ENCODE results near the gene COL27A1.

DNA sequence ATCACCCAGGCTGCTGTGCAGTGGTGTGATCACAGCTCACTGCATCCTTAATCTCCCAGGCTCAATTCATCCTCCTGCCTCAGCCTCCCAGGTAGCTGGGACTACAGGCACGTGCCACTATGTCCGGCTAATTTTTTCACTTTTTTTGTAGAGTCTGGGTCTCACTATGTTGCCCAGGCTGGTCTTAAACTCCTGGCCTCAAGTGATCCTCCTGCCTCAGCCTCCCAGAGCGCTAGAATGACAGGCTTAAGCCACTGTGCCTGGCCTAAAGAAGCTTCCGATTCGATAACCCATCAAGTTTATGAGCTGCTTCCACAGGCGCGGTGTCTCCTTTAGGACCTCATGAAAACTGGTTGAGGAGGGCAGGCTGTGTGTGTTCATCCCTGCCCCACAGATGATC lies 16.2 kb downstream of the COL27A1 start:
- TF ChIP-seq IRF2 (CRISPR knock-in tag; IDR thresholded peaks at IDR 0.05) (no peak), KDM1A (IDR thresholded peaks at IDR 0.05) (no peak), EZH2 (IDR thresholded peaks at IDR 0.05; ENCODE audit: borderline replicate concordance, low read depth, low read length) (no peak), POLR2AphosphoS5 (IDR thresholded peaks at IDR 0.05; ENCODE audit: control insufficient read depth, insufficient read depth, low read depth, low read length) (no peak), MTA3 (IDR thresholded peaks at IDR 0.05; ENCODE audit: borderline replicate concordance) (no peak), ZNF274 (IDR thresholded peaks at IDR 0.05; ENCODE audit: borderline replicate concordance, low read depth, low read length) (no peak)
- TF ChIP-seq, protein P1, sequence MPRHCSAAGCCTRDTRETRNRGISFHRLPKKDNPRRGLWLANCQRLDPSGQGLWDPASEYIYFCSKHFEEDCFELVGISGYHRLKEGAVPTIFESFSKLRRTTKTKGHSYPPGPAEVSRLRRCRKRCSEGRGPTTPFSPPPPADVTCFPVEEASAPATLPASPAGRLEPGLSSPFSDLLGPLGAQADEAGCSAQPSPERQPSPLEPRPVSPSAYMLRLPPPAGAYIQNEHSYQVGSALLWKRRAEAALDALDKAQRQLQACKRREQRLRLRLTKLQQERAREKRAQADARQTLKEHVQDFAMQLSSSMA (CRISPR knock-in tag; IDR thresholded peaks at IDR 0.05) = no peak
- TF ChIP-seq, protein P2, sequence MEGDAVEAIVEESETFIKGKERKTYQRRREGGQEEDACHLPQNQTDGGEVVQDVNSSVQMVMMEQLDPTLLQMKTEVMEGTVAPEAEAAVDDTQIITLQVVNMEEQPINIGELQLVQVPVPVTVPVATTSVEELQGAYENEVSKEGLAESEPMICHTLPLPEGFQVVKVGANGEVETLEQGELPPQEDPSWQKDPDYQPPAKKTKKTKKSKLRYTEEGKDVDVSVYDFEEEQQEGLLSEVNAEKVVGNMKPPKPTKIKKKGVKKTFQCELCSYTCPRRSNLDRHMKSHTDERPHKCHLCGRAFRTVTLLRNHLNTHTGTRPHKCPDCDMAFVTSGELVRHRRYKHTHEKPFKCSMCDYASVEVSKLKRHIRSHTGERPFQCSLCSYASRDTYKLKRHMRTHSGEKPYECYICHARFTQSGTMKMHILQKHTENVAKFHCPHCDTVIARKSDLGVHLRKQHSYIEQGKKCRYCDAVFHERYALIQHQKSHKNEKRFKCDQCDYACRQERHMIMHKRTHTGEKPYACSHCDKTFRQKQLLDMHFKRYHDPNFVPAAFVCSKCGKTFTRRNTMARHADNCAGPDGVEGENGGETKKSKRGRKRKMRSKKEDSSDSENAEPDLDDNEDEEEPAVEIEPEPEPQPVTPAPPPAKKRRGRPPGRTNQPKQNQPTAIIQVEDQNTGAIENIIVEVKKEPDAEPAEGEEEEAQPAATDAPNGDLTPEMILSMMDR (IDR thresholded peaks at IDR 0.05 in 2 of 3, conservative IDR thresholded peaks at IDR 0.05 in 1 of 3; ENCODE audit: insufficient read depth in 2 of 3, low read depth in 1 of 3, low read length in 3 of 3) = no peak

All from K562 (cell line).